Measurements from ENCODE around the gene PNP.
"Not testable (repeated sequence)": the region's sequence is repeated elsewhere in the genome, so short reads cannot be mapped to it uniquely, and the experiment has no call there.

- not testable (repeated sequence) for TF ChIP-seq POLR2AphosphoS5, TAF1, POLR2A (IDR thresholded peaks at IDR 0.05; ENCODE audit: low read depth, low read length)
Measured at GRCh38 chr14:20506276-20506675, 37.1 kb downstream of the PNP start.

Data from GM12891 (cell line).